ENCODE data around the gene MAP4K5.

- TF ChIP-seq, protein P1, sequence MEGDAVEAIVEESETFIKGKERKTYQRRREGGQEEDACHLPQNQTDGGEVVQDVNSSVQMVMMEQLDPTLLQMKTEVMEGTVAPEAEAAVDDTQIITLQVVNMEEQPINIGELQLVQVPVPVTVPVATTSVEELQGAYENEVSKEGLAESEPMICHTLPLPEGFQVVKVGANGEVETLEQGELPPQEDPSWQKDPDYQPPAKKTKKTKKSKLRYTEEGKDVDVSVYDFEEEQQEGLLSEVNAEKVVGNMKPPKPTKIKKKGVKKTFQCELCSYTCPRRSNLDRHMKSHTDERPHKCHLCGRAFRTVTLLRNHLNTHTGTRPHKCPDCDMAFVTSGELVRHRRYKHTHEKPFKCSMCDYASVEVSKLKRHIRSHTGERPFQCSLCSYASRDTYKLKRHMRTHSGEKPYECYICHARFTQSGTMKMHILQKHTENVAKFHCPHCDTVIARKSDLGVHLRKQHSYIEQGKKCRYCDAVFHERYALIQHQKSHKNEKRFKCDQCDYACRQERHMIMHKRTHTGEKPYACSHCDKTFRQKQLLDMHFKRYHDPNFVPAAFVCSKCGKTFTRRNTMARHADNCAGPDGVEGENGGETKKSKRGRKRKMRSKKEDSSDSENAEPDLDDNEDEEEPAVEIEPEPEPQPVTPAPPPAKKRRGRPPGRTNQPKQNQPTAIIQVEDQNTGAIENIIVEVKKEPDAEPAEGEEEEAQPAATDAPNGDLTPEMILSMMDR (IDR thresholded peaks at IDR 0.05; ENCODE audit: insufficient read depth, low read depth, low read length), result no peak
- no peak for TF ChIP-seq EZH2 (IDR thresholded peaks at IDR 0.05; ENCODE audit: insufficient read depth, low read length)
Observed at GRCh38 chr14:50476134-50476533, 56.2 kb downstream of the MAP4K5 start.

All from astrocyte (in vitro differentiated cells and primary cell).